BE2C (cell line): ENCODE results near the gene PRLR.
"Not testable (repeated sequence)": the region's sequence is repeated elsewhere in the genome, so short reads cannot be mapped to it uniquely, and the experiment has no call there.

Source experiments
- DNase-seq: peaks from one replicate; pipeline ENCODE4 v3.0.0-alpha.2; 2020
- H3K27me3 ChIP-seq: fragments of 250-450 bp; sonication (Bioruptor Pico); 2 replicates; pipeline ENCODE4 v1.5.1; 2020; ENCODE audit warnings: mild to moderate bottlenecking
- H3K36me3 ChIP-seq: fragments of 250-450 bp; sonication (Bioruptor Pico); 2 replicates; pipeline ENCODE4 v1.5.1; 2020; ENCODE audit warnings: mild to moderate bottlenecking
- H3K4me1 ChIP-seq: fragments of 250-450 bp; sonication (Bioruptor Pico); 2 replicates; pipeline ENCODE4 v1.5.1; 2020
- H3K4me3 ChIP-seq: 2 replicates; pipeline ENCODE4 v1.5.1; 2011; ENCODE audit warnings: low read depth, low read length
- H3K9me3 ChIP-seq: fragments of 250-450 bp; sonication (Bioruptor Pico); 2 replicates; pipeline ENCODE4 v1.5.1; 2020
- TF ChIP-seq, protein P1 (sequence below): IDR thresholded peaks from 2 replicates; pipeline ENCODE4 v1.5.1; 2012; ENCODE audit warnings: mild to moderate bottlenecking, low read depth, low read length

PRLR gene

GRCh38 chr5:35246411-35246810 lies 16.1 kb upstream of the PRLR start:
- DNase-seq: no peak
- TF ChIP-seq, protein P1, sequence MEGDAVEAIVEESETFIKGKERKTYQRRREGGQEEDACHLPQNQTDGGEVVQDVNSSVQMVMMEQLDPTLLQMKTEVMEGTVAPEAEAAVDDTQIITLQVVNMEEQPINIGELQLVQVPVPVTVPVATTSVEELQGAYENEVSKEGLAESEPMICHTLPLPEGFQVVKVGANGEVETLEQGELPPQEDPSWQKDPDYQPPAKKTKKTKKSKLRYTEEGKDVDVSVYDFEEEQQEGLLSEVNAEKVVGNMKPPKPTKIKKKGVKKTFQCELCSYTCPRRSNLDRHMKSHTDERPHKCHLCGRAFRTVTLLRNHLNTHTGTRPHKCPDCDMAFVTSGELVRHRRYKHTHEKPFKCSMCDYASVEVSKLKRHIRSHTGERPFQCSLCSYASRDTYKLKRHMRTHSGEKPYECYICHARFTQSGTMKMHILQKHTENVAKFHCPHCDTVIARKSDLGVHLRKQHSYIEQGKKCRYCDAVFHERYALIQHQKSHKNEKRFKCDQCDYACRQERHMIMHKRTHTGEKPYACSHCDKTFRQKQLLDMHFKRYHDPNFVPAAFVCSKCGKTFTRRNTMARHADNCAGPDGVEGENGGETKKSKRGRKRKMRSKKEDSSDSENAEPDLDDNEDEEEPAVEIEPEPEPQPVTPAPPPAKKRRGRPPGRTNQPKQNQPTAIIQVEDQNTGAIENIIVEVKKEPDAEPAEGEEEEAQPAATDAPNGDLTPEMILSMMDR: no peak
- Histone ChIP-seq H3K36me3 (no peaks in the 10 kb centered on the region), H3K9me3 (no peaks in the 10 kb centered on the region), H3K4me3 (no peak overlapping the region), H3K27me3 (no peaks in the 10 kb centered on the region), H3K4me1 (no peaks in the 10 kb centered on the region)

- not testable (repeated sequence) for H3K36me3 ChIP-seq, H3K4me1 ChIP-seq, H3K9me3 ChIP-seq, H3K4me3 ChIP-seq, H3K27me3 ChIP-seq, DNase-seq
Measured at GRCh38 chr5:35245371-35245770, 15.1 kb upstream of the PRLR start.

DNA sequence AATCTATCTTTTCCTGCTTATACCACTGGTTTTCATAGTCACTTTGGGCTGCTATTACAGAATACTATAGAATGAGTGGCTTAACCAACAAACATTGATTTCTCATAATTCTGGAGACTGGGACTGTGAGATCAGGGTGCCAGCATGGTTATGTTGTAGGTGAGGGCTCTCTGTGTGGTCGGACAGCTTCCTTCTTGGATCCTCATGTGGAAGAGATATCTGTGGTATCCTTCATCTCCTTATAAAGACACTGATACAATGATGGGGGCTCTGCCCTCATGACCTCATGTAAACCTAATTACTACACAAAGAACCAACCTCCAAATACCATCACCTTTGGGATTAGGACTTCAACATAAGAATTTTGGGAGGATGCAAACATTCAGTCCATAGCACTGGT lies 13.9 kb upstream of the PRLR start:
- TF ChIP-seq, protein P1: no peak
- H3K27me3 ChIP-seq: no peaks in the 10 kb centered on the region
- H3K9me3 ChIP-seq: no peaks in the 10 kb centered on the region
- no peaks in the 10 kb centered on the region for H3K4me1 ChIP-seq
- no peak overlapping the region for H3K4me3 ChIP-seq
- no peaks in the 10 kb centered on the region for H3K36me3 ChIP-seq
- no peak for DNase-seq

DNA sequence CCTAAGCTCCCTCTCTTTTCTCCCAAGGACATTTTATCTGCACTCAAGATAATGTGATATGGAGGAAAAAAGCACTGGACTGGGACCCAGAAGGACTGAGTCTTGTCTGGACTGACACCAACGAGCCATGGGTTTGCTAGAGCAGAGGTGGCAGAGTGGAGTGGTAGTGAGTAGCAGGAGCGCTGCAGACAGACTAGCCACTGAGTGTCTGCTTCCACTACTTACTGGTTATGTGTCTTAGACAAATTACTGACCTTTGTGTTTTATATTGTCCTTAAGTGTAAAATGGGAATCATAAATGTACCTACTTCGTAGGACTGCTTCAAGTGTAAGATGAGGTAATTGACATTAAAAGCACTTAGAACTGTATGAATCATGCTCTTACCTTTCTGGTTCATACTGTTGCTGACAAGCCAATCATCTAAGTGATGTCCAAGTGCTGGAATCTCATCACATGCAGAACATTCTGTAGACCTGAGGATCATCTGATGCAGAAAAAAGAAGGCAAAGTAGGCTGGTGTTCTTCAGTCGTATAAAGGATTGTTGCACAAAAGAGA lies 12.5 kb upstream of the PRLR start:
- Histone ChIP-seq H3K4me3 (no peak overlapping the region), H3K27me3 (no peaks in the 10 kb centered on the region), H3K9me3 (no peaks in the 10 kb centered on the region), H3K4me1 (no peaks in the 10 kb centered on the region), H3K36me3 (no peaks in the 10 kb centered on the region)
- no peak for DNase-seq
- TF ChIP-seq, protein P1: no peak

GRCh38 chr5:35240892-35241291 lies 10.6 kb upstream of the PRLR start:
- H3K4me1 ChIP-seq: no peaks in the 10 kb centered on the region
- no peaks in the 10 kb centered on the region for H3K27me3 ChIP-seq
- no peaks in the 10 kb centered on the region for H3K36me3 ChIP-seq
- no peaks in the 10 kb centered on the region for H3K9me3 ChIP-seq
- no peak for DNase-seq
- TF ChIP-seq, protein P1: no peak
- no peak overlapping the region for H3K4me3 ChIP-seq

GRCh38 chr5:35239911-35240610 lies 9.8 kb upstream of the PRLR start:
- H3K27me3 ChIP-seq: no peaks in the 10 kb centered on the region

More at GRCh38 chr5:35239911-35240610, 9.8 kb upstream of the PRLR start:
- Histone ChIP-seq H3K4me3 (no peak overlapping the region), H3K36me3 (no peaks in the 10 kb centered on the region), H3K4me1 (no peaks in the 10 kb centered on the region), H3K9me3 (no peaks in the 10 kb centered on the region)
- no peak for DNase-seq
- TF ChIP-seq, protein P1: no peak
